Suppressor macrophage (primary cell): Measurements from ENCODE around the gene PGBD1.
"Not testable (repeated sequence)": the region's sequence is repeated elsewhere in the genome, so short reads cannot be mapped to it uniquely, and the experiment has no call there.

ENCODE experiments used
- DNase-seq, 4 experiments: peaks; one replicate each; pipeline ENCODE4 v3.0.0-alpha.2; 2020 to 2022

The PGBD1 gene

DNA sequence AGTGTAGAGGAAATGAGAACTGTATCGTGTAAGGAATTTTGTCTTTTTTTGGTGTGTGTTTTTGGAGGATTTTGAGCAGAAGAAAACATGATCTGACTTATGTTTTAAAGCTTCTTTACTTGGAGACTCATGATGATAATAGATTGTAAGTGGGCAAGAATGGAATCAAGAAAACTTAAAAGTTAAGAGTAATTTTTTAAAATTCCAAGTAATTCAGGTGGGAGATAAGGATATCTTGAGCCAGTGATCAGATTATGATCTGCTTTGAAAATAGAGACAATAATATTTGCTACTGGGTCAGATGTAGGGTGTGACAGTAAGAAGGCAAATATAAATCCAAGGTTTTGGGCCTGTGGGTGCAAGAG lies 13.7 kb upstream of the PGBD1 start:
- no peak for DNase-seq

DNA sequence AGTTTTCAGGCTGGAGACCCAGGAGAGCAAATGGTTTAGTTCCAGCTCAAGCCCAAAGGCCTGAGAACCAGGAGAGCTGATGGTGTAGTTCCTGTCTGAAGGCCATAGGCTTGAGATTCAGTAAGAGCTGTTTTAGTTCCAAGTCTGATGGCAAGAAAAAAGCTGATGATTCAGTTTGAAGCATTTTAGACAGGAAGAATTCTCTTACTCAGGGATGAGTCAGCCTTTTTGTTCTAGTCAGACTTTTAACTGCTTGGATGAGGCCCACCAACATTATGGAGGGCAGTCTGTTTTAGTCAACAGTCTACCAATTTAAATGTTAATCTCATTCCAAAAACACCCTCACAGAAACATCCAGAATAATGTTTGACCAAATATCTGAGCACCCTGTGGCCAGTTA lies 11.9 kb upstream of the PGBD1 start:
- DNase-seq = peak; percentile 19 to 63 (median 41)

- no peak for DNase-seq
These were observed 6.5 kb upstream of the PGBD1 start for GRCh38 chr6:28274888-28275287.

DNA sequence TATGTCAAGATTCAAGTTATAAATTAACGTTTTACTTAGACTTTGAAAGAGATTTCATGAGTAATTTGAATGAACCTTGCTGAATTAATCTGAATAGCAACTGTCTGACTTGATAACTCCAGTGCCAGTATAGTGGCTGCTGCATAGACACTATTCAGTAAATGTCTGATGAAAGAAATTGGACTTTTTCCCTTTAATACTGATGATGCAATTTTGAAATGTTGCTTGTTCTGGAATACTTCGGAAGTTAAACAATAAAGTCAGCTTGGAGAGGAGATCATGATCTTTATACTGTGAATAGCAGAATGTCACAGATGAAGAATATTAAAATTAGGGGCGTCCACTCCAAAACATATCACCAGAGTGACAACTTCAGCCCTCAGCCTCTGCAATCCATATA lies 3.6 kb upstream of the PGBD1 start:
- DNase-seq = no peak

DNA sequence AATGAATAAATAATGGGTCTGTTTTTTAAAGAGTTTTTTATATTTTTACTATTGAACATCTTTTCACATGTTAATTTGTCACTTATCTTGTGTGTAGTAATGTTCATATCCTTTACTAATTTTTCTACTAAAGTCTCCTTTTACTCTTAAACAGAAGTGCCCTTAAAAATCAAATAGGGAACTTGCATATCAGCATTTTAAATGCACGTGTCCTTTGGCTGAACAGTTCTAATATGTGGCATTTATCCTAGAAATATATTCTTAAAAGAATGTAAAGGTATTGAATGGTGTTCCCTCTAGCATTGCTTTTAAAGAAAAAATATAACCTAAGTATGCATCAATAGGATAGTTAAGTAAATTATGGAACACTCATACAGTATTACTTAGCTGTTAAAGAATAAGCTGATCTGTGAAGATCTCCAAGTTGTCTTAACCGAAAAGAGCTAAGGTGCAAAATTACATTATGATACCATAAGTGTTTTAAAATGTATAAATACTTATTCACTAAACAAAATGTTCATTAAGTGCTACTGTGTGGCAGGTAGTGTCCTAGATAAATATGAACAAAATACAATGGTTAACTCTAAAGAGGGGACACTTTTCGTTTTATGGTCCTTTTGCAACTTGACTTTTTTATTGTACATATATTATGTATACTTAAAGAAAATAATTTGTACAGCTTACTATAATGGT lies 631 bp upstream of the PGBD1 start:
- peak in 1 of 4 experiments; percentile 21 for DNase-seq

DNA sequence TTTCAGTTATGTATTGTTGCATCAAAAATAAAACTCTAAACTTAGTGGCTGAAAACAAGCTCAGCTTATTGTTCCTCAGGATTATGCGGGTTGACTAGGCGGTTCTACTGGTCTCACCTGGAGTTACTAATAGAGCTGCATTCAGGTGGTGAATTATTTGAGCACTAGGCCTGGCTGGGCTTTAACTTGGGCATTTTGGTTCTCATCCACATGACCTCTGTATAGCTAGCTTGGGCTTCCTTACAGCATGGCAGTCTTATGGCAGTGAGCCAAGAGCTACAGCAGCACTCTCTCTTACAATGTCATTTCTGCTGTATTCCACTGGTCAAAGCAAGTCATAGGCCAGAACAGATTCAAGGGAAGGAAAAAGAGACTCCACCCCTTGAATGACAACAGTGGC lies 1.6 kb downstream of the PGBD1 start:
- DNase-seq = no peak

- DNase-seq = no peak
These were observed 10.2 kb downstream of the PGBD1 start for GRCh38 chr6:28291573-28291972.

DNA sequence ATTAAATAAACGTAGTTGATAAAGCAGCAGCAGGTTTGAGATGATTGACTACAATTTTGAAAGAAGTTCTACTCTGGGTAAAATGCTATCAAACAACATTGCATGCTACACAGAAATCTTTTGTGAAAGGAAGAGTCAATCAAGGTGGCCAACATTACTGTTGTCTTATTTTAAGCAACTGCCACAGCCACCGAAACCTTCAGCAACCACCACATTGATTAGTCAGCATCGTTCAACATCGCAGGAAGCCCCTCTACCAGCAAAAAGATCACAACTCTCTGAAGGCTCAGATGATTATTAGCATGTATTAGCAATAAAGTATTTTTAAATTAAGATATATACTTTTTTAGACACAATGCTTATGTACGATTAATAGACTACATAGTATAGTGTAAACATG lies 14.0 kb downstream of the PGBD1 start:
- no peak for DNase-seq

DNA sequence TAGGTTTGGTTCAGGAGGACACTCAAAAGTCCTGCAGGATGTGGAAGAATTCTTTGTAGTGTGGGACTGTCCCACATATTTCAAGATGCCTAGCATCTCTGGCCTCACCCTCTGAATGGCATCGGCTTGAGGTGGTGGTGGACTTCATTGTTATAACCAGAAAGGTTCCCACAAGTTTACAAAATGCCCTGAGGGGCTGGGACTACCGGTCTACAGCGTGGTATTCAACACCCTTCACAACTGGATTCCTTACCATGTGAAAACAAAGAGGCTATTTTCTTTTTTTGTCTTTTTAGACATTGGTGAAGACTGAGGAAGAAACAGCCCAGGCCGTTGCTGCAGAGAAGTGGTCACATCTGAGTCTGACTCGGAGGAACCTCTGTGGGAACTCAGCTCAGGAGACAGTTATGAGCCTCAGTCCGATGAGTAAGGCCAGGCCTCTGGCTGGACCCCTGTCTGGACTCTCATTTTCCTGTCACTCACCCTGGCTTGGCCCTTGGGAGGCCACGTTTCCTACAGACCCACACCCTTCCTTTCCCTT lies 15.2 kb downstream of the PGBD1 start:
- no peak for DNase-seq

DNA sequence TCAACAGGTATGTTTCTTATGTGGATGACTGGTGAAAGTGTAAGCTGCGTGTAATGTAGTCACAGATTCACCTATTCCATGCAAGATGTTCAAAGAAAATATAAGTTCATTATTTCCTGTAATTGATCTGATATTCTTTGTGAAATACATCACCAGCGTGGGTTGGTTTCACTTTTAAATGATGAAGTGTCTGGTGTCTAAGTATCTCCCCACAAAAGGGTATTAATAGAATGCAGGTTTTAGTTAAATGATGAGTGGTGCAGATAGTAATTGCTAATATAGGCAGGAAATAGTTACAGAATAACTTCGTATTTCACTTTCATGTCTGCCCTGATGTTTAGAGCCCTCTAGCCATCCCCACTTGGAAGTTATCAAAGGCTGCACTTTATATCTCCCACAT lies 22.2 kb downstream of the PGBD1 start:
- DNase-seq = no peak

DNA sequence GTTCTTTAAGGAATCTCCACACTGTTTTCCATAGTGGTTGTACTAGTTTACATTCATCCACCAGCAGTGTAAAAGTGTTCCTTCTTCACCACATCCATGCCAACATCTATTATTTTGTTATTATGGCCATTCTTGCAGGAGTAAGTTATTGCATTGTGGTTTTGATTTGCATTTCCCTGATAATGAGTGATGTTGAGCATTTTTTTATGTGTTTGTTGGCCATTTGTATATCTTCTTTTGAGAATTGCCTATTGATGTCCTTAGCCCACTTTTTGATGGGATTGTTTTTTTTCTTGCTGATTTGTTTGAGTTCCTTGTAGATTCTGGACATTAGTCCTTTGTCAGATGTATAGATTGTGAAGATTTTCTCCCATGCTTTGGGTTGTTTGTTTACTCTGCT lies 25.0 kb downstream of the PGBD1 start:
- not testable (repeated sequence) for DNase-seq

GRCh38 chr6:28311139-28311823 lies 29.9 kb downstream of the PGBD1 start:
- DNase-seq = no peak

- no peak for DNase-seq
These were observed 31.6 kb downstream of the PGBD1 start for GRCh38 chr6:28312939-28313338.

GRCh38 chr6:28315628-28316027 lies 34.3 kb downstream of the PGBD1 start:
- no peak for DNase-seq

- not testable (repeated sequence) for DNase-seq
These were observed 36.5 kb downstream of the PGBD1 start for GRCh38 chr6:28317866-28318265.

DNA sequence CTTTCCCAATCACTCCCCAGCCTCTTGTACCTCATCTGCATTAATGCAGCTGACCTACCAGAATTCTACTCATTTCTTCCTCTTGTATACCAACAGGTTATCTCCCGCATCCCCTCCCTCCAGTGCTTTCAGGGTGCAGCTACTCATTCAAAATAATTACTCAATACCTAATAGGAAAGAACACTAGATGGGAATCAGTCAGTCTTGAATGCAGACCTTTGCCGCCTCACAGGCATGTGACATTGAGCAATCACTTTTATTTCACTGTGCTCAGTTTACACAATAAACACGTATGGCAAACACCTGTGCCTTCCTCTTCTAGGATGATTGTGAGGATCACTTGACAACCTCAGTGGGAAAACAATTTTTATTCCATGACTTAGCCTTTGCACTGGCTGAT lies 41.3 kb downstream of the PGBD1 start:
- DNase-seq = no peak

- no peak for DNase-seq
These were observed 42.5 kb downstream of the PGBD1 start for GRCh38 chr6:28323813-28324424.

- DNase-seq = no peak
These were observed 45.1 kb downstream of the PGBD1 start for GRCh38 chr6:28326371-28326948.

DNA sequence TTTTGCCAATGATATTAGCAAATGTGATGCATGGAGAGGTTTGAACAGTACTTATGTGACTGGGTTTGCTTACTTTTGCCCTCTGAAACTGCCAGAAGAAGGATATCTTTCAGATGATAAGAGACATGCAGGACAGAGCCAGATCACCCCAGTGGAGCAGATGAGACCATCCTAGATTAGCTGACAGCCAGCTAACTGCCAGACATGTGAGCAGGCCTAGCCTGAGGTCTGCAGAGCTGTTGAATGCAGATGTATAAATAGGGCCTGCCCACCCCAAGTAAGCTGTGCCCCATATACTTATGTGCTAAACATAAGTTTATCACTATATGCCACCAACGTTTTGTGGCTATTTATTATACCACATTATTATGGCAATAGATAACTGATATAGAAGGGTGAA lies 48.7 kb downstream of the PGBD1 start:
- no peak for DNase-seq

- no peak for DNase-seq
These were observed 51.7 kb downstream of the PGBD1 start for GRCh38 chr6:28333047-28333446.

GRCh38 chr6:28333599-28334018 lies 52.2 kb downstream of the PGBD1 start:
- no peak for DNase-seq

DNA sequence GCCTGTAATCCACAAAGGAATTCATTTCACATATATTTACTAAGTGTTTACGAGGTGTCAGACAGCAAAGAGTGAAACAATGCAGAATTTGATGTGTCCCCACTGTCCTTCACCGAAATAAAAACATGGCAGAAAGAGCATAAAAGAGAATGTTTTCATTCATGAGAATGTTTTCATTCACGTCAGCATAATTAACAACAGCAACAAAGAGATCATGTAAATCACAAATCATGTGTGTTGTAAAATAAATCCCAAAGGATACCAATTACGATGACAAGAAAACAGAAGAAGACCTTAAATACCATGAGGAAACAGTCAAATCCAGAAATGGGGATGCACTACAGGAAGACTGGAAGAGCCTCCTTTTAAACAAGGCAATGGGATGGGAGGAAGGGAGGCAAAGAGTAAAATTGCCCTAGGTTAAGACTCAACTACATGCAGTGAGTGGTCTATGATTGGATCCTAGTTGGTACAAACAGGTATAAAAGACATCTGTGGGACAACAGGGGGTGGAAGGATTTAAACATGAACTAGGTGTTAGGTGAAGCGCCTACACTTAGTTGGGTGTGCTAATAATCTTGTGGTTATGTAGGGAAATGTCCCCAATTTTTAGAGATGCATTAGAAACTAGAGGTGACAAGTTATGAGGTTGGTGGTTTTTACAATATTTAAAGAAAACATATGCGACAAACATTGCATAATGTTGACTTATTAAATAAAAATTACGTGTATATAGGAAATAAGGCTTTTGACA lies 53.1 kb downstream of the PGBD1 start:
- DNase-seq = no peak
